Activated effector memory CD4-positive, alpha-beta T cell treated with Interleukin-2 at 50 U/mL for 16 hours (primary cell): Measurements from ENCODE around the gene IFT122.

ENCODE experiments used
- DNase-seq: peaks from one replicate; pipeline ENCODE4 v3.0.0-alpha.2; 2020

IFT122 gene

GRCh38 chr3:129548104-129548965 lies 108.3 kb downstream of the IFT122 start:
- DNase-seq: no peak

DNA sequence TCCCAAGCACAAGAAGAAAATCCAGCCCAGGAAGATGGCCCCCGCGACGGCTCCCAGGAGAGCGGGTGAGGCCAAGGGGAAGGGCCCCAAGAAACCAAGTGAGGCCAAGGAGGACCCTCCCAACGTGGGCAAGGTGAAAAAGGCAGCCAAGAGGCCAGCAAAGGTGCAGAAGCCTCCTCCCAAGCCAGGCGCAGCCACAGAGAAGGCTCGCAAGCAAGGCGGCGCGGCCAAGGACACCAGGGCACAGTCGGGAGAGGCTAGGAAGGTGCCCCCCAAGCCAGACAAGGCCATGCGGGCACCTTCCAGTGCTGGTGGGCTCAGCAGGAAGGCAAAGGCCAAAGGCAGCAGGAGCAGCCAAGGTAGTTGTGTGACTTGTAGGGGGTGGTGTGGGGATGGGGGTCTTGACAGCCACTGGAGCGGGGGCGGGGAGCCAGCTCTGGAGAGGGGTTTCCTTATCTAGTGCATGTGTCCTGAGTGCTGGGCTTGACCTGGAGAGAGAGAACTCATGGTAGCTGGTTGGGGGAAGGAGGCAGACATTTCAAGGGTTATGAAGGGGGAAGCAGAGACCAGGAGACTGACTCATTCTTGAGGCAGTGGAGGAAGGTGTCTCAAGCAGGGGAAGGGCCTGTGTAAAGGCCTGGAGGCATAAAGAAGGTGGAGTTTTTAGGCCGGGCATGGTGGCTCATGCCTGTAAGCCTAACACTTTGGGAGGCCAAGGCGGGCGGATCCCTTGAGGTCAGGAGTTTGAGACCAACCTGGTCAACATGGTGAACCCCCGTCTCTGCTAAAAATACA lies 109.2 kb downstream of the IFT122 start:
- no peak for DNase-seq

GRCh38 chr3:129549805-129550204 lies 109.8 kb downstream of the IFT122 start:
- DNase-seq: no peak

GRCh38 chr3:129552287-129553050 lies 112.4 kb downstream of the IFT122 start:
- DNase-seq: no peak

- DNase-seq: no peak
Measured at GRCh38 chr3:129553171-129553570, 113.1 kb downstream of the IFT122 start.

DNA sequence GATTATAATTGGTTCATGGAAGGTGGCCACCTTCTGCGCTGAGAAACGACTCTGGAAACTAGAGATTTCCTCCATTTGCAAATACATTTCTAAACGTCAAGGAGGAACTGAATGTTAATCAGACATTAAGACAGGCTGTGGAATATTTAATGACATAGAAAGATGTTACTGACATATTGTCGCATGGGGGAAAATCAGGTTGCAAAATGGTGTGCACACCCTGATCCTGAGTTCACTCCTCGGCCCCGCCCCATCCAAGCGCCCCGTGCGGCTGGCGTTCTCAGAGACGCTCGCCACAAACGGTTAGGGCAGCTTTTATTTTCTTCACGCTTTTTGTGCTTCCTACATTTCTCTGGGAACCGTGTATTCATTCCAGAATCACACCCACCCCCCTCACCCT lies 113.7 kb downstream of the IFT122 start:
- no peak for DNase-seq

- no peak for DNase-seq
Measured at GRCh38 chr3:129554356-129555152, 114.5 kb downstream of the IFT122 start.

DNA sequence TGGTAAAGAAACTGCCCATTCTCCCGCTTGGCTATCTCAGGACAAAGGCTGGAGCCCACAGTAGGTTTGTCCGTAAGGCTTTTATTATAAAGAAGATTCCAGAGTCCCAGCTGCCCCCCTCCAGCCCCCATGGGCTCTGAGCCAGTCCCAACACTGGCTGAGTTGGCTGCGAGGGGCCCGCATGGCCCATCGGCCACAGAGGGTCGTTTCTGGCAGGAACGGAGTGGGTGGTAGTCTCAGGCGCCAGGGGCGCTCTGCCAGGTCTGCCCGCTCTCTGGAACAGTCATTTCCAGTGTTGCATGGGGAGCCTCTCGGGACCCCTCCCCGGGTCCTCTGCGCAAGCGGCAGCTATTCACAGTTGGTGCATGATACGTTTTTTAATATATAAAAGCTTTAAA lies 115.1 kb downstream of the IFT122 start:
- DNase-seq: no peak

DNA sequence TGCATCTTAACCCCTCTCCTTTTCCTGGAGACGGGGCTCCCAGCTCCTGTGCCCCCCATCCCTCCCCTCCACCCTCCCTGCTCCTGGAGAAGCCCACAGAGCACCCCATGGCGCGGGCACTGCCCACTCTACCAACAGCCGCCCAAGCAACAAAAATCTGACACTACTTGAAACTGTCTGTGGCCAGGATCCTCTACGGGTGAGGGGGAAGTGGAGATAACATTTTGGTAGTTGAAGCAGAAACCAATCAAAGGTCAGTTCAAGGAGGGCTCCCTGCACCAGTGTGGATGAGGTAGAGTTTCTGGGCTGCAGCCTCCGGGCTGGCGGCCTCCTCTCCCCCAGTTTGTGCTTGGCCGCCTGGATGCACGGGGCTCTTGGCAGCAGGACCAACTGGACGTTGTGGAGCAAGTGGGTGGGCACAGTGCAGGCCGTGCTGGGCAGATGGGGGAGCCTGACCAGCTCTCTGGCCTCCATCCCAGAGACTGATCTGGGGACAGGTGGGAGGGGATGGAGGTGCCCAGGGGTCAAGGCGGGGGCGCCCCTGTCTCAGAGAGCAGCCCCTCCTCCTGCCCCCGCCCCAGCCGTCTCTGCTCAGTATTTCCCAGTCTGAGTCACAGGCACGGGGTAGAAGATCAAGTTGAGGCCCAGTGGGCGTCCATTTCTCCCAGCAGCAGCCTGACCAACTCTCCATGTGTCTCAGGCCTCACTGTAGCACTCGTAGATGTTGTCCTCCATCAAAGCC lies 115.8 kb downstream of the IFT122 start:
- DNase-seq: no peak

DNA sequence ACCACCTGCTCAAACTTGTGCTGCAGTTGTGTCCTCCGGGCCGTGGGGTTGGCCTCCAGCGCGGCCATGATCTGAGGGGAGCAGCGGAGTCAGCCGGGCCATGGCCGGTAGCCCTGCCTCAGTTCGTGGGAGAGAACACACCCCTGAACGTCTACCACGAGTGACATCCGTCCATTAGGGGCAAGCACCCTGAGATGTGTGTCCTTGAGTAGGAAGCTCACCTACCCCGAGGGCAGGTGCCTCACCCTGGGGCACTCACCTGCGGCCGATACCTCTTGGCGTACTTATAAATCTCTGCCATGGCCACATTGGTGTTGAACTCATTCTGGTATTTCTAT lies 116.3 kb downstream of the IFT122 start:
- no peak for DNase-seq

DNA sequence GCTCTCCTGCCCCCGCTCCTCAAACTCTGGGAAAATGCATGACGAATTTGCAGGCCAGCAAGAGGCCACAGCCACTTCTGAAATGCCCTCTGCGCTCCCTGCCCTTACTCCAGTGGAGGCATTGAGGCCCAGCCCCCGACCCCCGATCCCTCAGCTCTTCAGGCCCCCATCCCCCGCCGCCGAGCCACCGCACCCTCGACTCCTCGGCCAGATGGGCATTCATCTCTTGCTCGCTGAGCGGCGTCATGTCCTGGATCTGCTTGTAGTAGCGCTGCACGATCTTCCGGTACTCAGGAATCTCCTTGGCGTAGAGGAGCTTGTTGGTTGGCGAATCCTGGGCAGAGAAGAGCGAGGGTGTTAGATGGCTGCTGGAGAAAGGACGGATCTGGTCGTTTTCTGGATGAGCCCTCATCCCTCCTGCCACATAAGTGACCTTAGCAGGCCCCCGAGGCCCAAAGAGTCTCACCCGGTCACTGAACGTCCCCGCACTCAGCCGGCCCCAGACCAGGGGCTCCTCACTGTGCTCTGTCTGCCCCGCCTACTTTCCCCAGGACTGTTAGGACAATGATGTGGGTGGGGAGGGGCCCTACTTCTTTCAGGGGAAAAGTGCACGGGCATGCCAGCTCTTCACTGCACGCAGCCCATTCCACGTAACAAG lies 117.0 kb downstream of the IFT122 start:
- no peak for DNase-seq

GRCh38 chr3:129557548-129557894 lies 117.5 kb downstream of the IFT122 start:
- DNase-seq: no peak

GRCh38 chr3:129558081-129558771 lies 118.2 kb downstream of the IFT122 start:
- no peak for DNase-seq

DNA sequence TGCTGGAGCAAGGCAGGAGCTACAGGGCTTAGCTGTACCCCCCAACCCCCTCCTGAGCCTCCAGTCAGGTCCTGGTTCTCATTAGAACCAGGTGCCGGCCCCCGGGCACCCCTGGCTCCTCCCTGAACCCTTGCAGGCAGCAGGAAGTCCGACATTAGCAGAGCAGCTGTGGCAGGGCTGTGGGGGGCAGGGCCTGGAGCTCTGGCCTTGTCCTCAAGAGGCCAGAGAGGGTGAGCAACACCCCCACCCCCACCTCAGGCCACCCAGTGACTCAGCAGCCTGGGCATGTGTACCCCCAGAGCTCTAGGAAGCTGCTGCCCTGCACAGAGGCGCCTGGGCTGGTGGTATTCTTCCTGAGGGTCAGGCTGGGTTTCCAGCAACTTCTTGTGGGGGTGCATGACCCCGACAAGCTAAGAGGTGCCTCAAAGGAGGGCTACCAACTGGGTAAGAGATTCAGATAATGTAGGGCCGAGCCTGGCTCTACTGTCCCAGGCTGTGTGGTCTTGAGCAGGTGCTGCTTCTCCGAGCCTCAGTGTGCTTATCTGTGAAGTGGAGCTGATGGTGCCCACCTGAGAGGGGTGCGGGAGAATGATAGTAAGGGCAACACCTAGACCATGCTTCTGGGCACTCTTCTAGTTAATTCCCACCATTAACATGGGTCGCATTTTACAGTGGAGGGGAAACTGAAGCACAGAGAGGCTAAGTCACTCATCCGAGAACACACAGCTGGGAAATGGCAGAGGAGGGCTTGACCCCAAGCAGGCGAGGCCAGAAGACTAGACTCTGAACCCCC lies 118.9 kb downstream of the IFT122 start:
- no peak for DNase-seq

- DNase-seq: no peak
Measured at GRCh38 chr3:129559565-129560079, 119.6 kb downstream of the IFT122 start.

- no peak for DNase-seq
Measured at GRCh38 chr3:129560269-129560787, 120.3 kb downstream of the IFT122 start.

DNA sequence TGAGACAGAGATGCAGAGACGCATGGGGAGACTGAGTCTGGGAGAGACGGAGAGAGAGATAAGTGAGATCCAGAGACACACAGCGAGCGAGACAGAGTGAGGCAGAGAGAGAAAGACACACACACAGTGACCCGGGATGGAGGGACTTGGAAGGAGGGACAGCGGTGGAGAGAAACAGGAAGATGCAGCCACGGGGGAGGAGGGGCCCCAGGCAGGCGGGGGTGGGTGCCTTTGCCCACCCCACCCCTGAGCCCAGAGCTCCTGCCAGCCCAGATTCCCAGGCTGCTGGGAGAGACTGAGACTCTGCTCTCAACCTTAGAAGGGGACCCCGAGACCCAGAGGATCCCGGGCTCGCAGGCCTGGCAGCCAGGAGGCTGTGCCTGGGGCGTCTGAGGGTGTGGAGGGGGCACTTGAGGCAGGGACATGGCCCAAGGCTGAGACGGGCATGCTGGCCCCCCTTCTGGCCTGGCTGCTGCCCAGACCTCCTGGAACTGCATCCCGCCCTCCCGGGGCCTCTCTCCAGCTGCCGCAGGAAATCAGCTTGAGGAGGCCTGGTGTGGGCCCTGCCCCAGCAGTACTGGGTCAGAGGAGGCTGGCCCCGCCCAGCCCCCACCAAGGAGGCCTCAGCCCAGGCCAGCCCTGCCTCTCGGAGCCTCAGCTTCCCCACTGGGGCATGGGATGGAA lies 121.0 kb downstream of the IFT122 start:
- no peak for DNase-seq

DNA sequence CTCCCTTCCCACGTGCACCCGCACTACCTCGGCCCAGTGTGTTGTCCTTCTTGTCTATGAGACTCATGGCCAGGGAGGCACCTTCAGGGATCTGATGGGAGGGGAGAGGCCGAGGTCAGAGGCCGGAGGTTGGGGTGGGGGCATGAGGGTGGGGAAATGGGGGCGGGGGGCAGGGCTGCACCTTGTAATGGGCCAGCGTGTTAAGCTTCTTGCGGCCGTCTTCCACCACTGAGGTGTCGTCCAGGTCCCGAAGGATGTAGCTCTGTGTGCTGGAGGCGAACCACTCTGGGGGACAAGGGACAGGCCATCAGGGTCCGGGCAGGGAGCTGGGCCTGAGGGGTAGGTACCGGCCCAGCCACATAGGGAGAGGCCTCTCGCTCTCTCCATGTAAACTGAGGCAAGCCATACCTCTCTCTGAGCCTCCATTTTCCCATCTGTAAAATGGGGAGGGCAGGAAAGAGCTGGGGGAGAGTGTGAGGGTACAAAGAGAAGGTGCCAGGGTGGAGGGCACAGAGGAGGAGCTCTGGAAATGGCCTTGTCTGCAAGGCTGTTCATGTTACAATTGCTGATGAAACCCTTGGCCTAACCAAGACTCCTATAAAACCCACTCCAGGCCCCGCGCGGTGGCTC lies 121.7 kb downstream of the IFT122 start:
- no peak for DNase-seq
